ENCODE measurements around the gene DMC1.
"Not testable (repeated sequence)": the region's sequence is repeated elsewhere in the genome, so short reads cannot be mapped to it uniquely, and the experiment has no call there.

The DMC1 gene

DNA sequence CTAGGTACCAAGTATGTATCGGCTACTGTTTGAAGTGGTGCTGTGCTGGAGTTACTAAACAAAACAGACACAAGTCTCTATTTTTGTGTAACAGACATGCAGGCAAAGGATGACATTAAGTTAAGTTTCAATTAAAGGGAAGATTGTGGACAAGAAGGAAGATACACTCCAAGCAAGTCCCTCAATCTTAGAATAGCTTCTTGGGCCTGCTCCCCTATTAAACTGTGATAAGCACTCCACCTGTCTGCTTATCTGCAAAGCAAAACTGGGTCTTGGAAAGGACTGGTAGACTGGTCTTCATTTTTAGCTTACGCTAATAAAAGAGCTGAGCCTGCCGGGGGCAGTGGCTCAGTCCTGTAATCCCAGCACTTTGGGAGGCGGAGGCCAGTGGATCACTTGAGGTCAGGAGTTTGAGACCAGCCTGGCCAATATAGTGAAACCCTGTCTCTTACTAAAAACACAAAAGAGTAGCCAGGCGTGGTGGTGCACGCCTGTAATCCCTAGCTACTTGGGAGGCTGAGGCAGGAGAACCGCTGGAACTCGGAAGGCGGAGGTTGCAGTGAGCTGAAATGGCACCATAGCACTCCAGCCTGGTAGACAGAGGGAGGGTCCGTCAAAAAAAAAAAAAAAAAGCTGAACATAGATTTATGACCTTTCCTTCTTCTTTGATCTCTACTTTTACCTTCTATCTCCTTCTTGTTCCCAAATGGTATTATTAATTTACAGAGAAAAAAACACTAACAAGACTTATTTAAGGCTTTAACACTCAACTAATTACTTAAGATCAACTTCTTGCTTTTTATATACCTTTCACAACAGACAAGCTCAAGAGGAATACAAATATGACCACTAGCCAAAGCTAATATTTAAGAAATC is 67.9 kb downstream of the DMC1 start:
- DNase-seq (ENCODE audit: low spot score) = no peak

DNA sequence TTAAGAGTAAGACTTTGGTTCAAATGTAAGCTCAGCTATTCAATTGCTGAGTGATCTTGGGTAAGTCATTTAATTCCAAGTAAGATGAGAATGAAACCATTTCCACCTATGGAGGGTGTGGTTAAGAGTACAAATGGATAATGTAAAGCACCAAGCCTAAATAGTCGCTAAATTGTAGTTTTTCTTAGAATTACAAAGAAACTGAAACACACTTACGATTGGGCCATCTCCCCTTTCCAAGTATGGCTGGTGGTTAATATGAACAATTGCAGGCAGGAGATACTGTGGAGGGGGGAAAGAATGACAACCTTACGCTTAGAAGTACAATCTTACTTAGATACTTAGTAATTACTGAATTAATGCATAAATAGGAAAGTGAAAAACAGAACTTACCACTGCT is 72.1 kb downstream of the DMC1 start:
- DNase-seq (ENCODE audit: low spot score) = no peak

DNA sequence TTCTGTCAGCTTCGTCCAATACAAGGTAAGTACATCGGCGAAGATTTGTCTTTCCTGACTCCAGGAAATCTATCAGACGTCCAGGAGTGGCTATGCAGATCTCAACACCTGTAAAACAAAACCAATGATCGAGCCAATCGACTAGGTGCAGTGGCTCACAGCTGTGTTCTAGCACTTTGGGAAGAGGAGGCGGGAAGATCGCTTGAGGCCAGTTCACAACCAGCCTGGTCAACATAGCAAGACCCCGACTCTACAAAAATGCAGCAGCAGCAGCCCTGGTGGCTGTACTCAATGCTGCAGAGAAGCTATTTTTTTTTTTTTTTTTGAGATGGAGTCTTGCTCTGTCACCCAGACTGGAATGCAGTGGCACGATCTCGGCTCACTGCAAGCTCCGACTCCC is 75.0 kb downstream of the DMC1 start:
- no peak for DNase-seq (ENCODE audit: low spot score)

DNA sequence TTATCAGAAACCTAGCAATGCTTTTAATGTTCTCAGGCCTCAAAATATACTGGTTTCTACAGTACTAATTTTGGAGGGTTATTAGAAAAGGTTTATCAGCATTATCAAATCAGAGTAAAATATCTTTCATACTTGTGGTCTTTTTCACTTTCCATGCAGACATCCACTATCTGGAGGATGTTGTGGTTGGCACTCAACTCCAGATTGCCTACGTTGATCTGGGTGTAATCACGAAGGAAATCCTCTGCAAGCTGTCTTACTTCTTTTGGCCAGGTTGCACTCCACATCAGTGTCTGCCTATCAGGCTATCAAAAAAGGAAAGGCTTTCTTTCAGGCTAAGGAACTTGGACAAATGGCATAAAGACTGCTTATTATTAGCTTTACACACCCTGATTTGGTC is 75.5 kb downstream of the DMC1 start:
- DNase-seq (ENCODE audit: low spot score) = no peak

DNA sequence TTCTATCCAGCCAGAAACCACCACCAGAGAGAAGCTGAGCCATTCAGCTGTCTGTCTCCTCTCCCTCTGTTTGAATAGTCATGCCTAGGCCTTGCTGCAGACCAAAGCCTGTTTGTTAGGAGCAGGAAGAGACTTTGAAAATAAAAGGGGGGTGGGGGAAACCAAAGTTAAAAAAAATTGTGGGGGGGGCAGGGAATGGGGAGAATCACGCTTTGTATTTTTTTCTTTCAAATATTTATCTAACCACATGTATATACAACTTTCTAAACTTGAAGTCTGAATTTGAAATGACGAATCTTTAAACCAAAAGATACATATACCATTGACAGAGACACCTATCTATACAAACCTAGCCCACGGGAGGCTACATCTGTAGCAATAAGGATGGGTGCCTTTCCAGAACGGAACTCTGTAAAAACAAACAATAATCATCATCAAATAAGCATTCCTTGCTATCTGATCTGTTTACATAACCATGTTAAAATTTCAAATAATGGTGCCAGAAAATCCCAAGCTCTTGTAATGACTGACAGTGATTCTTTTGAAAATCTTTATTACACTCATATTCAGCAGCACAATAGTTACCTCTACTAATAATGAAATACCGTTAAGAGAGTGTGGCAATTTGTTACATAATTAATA is 78.2 kb downstream of the DMC1 start:
- DNase-seq (ENCODE audit: low spot score) = no peak

DNA sequence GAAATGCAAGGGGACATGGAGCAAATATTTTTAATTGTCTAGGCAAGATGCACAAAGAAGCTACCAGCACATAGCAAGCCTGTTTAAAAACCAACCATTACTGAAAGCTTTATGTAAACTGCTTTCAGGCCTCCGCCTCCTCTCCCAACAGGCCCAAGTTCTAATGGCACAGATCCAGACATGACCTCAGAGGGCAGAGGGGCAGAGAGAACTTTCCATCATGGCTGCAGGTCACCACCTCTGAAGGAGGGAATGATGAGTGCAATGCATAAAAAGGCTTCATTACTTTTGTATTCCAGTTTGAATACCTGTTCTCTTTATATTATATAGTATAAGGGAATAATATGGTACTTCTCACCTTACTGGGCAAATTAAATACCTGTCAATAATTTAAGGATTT is 79.1 kb downstream of the DMC1 start:
- DNase-seq (ENCODE audit: low spot score) = no peak

DNA sequence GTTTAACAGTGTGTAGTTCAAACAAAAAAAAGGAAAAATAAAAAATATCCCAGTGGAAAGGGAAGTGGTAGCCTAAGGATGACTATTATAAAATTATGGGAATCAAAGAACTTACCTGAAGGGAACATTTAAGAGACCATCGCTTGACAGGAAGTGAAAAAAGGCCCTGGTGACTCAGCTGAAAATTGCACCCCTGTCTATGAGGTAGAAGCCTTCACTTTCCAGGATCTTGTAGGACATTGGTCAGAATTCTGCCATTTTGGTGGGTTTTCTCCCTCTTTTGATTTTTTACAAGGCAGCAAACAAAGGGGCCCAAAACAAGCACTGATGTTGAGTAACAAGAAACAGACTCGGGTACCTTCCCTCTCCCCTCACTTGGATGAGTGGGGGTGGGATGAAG is 79.5 kb downstream of the DMC1 start:
- no peak for DNase-seq (ENCODE audit: low spot score)

DNA sequence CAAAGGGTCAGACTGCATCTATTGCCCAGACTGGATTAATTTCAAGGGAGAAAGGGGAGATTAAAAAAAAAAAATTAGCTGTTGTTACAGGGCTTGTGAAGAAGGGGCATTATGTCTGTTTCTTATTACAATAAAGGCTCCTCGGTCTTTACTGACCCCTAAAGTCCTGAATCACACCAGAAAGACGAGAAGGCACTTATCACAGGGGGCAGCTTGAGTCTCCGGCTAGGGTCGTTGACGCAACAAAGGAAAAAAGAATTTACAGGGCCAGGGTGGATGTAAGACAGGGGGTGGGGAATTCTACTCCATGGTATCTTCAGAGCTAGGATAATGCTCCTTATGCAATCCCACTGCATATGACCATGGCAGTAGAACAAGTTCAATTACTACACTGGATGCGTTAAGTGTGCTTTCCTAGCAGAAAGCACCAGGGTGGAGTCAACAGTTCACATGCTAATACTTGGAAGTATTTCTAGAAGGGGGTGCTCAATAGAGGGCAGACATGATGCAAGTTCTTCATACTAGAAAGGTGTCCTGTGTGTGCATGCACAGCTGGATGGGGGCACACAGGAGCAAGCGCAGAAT is 80.3 kb downstream of the DMC1 start:
- no peak for DNase-seq (ENCODE audit: low spot score)

DNA sequence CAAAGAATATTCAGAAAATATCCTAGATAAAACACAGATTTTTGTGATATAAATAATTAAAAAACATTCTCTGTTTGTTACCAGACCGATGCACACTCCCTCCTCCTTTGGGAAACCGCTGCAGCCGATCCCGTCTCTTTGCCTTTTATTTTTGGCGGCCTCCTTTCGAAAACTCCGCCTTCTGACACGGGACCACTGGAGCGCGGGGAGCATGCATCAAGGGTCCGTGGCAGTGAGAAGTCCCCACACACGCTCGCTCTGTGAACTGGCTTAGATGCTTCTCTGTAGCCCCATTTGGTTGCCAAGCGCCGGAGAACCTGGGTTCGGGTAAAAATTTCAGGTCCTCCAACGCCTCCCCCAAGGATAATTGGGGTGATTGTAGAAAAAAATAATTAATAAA is 80.8 kb downstream of the DMC1 start:
- no peak for DNase-seq (ENCODE audit: low spot score)

DNA sequence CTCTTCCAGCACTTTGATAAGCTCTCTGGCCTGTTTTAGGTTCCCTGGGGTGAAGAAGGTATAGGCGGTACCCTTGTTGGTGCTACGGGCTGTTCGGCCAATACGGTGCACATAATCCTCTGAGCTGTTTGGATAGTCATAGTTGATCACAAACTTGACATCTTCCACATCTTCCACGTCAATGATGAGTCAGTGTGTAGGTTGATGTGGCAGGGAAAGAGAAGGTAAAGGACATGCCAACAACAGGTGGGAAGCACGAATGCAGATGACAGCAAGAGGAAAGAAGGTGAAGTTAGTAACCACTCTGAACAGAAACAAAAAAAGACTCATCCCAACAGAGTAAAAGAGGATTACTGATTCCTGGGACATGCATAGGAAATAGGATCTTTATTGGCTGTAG is 82.0 kb downstream of the DMC1 start:
- no peak for DNase-seq (ENCODE audit: low spot score)

DNA sequence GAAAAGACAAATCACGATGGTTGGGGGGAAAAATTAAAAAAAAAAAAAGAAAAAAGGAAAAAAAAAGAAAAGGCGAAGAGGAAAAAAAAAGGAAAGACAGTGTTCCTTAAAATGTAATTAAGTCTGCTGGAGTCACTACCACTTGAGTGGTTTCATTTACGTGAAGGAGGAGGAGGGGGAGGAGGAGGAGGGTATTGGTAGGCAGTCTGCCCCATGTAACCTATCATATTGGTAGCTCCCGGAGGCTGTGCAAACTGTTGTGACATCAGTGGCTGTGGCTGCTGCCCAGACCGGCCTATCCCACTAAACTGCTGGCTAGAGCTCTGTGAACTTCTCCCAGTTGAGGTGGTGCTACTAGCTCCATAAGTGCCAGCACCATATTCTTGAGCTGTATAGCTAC is 84.2 kb downstream of the DMC1 start:
- DNase-seq (ENCODE audit: low spot score) = no peak

DNA sequence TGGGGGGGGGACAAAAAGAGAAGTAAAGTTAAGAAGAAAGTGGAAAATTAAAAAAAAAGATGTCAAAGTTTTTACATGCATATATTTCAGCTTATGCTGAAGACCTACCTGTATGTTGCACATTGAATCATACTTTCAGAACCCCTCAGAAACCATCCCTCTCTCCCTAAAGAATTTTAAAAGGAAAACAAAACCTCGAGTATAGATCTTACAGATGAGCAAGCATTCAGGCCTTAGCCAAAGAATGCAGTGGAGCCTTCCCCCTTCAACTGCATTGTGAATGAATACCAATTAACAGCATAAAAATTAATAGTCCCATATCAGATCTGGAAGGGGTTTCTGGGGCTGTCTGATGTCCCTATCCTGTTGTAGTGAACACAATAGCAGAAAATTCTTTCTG is 85.7 kb downstream of the DMC1 start:
- no peak for DNase-seq (ENCODE audit: low spot score)

DNA sequence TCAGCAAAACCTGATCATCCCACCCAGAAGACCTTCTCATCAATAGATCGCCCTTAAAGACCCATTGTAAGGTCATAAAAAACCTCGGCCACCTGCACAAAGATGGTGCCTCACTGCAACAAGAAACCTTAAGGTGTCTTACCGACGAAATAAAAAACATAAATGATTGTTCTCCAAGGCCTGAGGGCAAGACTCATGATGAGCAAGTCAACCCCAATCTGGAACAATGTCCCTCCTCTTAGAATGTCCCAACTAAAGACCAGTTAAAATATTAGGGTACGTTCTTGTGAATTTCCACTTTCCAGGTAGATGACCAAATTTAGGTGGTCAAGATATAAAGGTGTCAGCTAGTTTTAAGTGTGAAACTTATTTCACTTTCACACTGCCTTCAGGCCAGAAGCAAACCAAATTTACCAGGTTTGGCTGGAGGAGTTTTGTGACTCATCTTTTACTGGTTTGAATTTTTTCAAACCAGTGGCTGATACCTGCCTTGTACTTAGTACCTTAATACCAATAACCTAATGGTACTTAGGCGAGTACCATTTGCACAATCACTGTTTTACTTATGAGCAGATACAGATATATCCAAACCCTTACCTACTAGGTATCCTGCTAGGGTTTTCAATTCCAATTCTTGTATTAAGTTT is 87.2 kb downstream of the DMC1 start:
- DNase-seq (ENCODE audit: low spot score) = no peak

DNA sequence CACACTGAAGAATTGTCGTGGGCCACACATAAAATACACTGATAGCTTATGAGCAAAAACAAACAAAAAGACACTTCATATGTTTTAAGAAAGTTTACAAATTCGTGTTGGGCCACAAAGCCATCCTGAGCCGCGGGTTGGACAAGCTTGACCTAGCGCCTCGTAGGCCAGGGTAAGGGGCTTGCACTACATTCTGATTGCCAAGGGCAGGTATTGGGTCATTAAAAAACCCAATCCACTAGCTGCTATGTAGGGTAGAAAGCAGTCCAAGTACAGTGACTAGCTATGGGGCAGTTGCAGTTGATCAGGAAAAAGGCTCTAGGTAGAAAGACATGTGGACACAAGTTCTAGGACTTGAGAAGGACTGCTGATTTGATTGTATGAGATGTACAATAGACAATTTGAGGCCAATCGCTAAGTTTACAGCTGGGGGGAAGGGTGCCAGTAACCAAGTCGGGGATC is 88.1 kb downstream of the DMC1 start:
- no peak for DNase-seq (ENCODE audit: low spot score)

DNA sequence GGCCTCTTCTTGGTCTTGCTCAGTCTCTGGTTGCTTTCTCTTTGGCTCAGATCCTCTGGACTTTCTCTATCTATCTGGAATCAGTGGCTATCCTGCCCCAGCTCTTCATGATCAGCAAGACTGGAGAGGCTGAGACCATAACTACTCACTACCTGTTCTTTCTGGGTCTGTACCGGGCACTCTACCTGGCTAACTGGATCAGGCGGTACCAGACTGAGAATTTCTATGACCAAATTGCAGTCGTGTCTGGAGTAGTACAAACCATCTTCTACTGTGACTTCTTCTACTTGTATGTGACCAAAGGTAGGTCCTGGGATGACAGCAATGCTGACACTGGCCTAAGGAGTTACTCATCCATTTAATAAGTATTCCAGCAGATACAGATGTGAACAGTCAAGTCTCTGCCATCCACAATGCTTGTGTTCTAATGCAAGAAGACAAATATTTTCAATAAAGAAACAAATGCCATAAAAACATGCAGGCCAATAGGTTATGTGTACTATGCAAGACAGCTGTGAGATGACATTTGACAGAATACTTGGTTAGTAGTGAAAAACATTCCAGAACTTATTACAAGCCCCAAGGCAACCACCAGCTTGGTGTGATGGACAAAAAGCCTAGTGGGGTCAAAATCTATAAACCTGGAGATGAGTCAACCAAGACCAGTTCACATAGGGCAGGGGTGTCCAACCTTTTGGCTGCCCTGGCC is 88.7 kb downstream of the DMC1 start:
- DNase-seq (ENCODE audit: low spot score) = no peak

DNA sequence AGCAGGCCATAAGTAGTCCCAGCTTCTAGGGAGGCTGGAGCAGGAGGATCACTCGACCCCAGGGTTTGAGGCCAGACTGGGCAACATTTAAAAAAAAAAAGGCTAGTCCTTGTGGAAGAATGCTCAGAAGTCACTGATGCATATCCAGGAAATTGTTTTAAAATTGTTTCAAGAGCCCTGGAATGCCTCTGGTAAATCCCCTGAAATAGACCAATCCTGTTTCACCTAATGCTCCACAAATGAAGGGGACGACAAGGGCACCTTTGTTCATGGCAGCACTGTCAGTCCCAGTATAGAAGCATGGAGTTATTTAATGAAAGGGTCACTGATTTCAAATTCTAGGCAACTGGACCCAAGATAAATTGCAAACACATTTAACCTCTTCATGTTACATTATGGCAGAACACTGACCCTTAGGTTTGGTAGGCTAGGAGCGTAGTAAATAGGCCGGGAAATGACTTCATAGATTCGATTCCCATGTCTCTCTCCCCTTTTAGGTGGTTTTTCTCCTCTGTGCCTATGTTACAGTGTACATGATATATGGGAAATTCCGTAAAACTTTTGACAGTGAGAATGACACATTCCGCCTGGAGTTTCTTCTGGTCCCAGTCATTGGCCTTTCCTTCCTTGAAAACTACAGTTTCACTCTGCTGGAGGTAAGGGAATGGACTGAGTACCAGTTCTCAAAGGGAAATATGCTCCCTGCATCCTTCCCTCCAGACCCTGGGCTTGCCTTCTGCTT is 90.7 kb downstream of the DMC1 start:
- DNase-seq (ENCODE audit: low spot score) = no peak

DNA sequence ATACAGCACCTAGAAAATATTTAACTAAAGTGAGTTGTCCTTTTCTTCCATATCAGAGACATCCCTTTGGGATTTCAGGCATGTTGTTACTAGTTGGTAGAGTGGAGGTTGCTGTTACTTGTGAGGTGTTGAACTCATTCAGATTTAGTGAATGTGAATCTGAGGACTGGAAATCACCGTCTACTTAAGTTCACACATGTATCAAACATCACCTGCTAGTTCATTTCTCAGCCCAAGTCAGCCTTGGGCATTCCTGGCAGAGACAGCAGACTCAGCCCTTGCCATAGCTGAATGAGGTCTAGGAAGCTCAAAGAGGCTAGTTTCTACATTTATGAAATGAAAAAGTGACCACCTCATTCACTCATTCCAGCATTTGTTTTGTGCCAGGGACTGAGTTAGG is 92.4 kb downstream of the DMC1 start:
- no peak for DNase-seq (ENCODE audit: low spot score)

DNA sequence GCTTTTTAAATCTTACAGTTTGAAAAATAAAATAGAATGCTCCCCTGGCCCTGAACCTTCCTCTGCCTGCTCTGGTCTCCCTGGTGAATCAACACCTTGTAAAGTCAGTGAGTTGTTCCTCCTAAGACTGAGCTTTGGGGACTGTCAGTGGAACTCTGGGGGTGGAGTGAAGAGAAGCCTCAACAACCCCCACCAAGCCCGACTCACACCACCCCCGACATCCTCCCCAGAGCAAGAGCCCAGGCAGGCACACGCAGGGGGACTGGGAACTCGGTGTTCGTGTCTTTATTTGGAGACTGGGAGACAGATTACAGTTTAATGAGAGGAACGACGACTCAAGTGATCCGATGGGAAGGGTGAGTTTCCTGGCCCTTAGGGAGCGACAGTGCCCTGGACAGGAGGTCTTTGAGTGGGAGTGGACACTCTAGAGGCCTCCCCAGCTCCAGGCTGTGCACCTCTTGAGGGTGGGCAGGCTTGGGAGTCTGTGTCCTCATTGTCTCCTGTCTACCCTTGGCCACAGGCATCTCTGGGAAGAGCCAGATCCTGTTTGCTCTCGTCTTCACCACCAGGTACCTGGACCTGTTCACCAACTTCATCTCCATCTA is 95.9 kb downstream of the DMC1 start:
- no peak for DNase-seq (ENCODE audit: low spot score)

DNA sequence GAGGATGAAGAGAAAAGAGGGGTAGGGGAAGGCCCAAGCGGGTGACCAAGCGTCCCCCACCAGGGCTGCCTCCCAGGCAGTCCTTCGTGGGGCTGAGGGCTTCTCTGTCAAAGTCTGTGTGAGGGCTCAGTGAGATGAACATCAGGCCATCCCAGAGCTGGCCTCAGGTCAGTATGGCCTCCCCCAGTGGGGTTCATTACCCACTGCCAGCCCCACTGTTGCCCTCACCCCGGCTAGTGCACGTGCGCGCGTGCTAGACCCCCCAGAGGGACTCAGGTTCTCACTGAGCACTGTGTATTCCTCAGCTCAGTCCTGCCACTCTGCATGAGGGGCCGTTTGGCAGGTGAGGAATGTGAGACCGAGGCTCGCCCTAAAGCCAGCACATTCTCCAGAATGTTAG is 98.7 kb downstream of the DMC1 start:
- DNase-seq (ENCODE audit: low spot score) = no peak

DNA sequence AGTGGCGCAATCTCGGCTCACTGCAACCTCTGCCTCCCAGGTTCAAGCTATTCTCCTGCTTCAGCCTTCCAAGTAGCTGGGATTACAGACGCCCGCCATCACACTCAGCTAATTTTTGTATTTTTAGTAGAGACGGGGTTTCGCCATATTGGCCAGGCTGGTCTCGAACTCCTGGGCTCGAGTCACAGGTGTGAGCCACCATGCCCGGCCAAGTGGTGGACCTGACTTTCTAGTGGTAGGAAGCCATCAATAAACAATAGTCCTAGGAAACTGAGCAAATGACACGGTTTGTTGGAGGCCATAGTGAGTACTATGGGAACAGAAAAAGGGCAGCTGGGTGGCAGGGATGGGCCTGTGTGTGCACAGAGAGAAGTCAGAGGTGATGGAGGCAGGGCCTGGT is 99.8 kb downstream of the DMC1 start:
- not testable (repeated sequence) for DNase-seq (ENCODE audit: low spot score)

DNA sequence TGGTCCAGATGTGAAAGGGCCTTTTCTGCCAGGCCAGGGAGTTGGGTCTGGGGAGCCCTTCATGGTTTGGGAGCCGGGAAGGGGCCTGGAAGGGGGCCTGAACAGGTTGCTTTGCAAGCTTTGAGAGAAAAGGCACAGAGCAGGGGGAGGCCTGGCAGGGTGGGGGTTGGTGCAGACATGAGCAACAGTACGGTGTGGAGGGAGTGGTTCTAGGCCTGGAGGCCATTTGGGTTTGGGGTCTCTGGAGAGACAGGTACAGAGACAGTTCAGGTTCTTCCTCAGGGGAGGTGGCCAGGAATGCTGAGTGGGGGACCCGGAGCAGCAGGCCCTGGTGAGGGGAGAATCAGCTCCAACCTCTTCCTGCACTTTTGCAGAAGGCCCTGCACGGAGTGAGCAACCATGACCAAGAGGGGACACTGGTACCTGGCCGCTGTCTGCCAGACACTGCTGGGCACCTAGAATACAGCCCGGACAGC is 100.6 kb downstream of the DMC1 start:
- DNase-seq (ENCODE audit: low spot score) = no peak

Measured in kidney capillary endothelial cell (primary cell).